HEK293 (cell line): ENCODE results near the gene TNFRSF11A.

Experiments used
- CTCF ChIA-PET: fragments of 350-600 bp; formaldehyde crosslinking; extraction: SDS; loops from one replicate; lab custom pipeline; 2021; ENCODE audit warnings: antibody characterized with exemption; lab: Yijun Ruan, JAX
- POLR2A ChIA-PET: fragments of 300-600 bp; formaldehyde crosslinking; extraction: SDS; loops from one replicate; lab custom pipeline; 2020; ENCODE audit warnings: antibody characterized with exemption, inconsistent platforms; lab: Yijun Ruan, JAX
- H3K27ac ChIP-seq: fragments of 200-500 bp; sonication (Bioruptor generic); 2 replicates; pipeline ENCODE4 v1.5.1; 2014; ENCODE audit warnings: low read depth, low read length, control low read depth, inconsistent platforms; ENCODE audit errors: extremely low read depth
- H3K36me3 ChIP-seq, 2 experiments: fragments of 200-500 bp in 1 of 2; sonication (Bioruptor generic) in 1 of 2; 1 replicate in 1 of 2; 2 replicates in 1 of 2; pipeline ENCODE4 v1.5.1; 2014 to 2017; ENCODE audit warnings: inconsistent platforms in 2 of 2, low read length in 2 of 2; ENCODE audit not compliant: control insufficient read depth in 2 of 2, insufficient read depth in 1 of 2
- H3K4me1 ChIP-seq: fragments of 200-500 bp; sonication (Bioruptor generic); 2 replicates; pipeline ENCODE4 v1.5.1; 2014; ENCODE audit warnings: mild to moderate bottlenecking, low read length, inconsistent platforms; ENCODE audit not compliant: control insufficient read depth, insufficient read depth
- H3K4me3 ChIP-seq: 2 replicates; pipeline ENCODE4 v1.5.1; 2011; ENCODE audit warnings: low read depth, mild to moderate bottlenecking, control low read depth, low read length, moderate library complexity
- H3K9me3 ChIP-seq: fragments of 200-500 bp; sonication (Bioruptor generic); 2 replicates; pipeline ENCODE4 v1.5.1; 2014; ENCODE audit warnings: low read depth, low read length, inconsistent platforms; ENCODE audit not compliant: control insufficient read depth, insufficient read depth
- FEZF1 ChIP-seq: fragments of 450-650 bp; formaldehyde crosslinking; IDR thresholded peaks from 2 replicates; pipeline ENCODE4 v1.5.1; 2016; ENCODE audit warnings: missing biosample characterization, missing genetic modification characterization
- HOXC10 ChIP-seq: sonication (generic); formaldehyde crosslinking; IDR thresholded peaks from 2 replicates; pipeline ENCODE4 v1.8.1; 2023; ENCODE audit warnings: mild to moderate bottlenecking, missing genetic modification reagents
- KLF1 ChIP-seq: fragments of 450-650 bp; formaldehyde crosslinking; IDR thresholded peaks from 2 replicates; pipeline ENCODE4 v1.5.1; 2016; ENCODE audit warnings: missing biosample characterization, missing genetic modification characterization
- KLF7 ChIP-seq: fragments of 450-650 bp; formaldehyde crosslinking; IDR thresholded peaks from 2 replicates; pipeline ENCODE4 v1.5.1; 2016; ENCODE audit warnings: missing biosample characterization, missing genetic modification characterization, borderline replicate concordance
- OSR2 ChIP-seq: fragments of 450-650 bp; formaldehyde crosslinking; IDR thresholded peaks from 2 replicates; pipeline ENCODE4 v1.5.1; 2016; ENCODE audit warnings: missing biosample characterization, missing genetic modification characterization
- PATZ1 ChIP-seq: fragments of 450-650 bp; formaldehyde crosslinking; IDR thresholded peaks from 2 replicates; pipeline ENCODE4 v1.5.1; 2016; ENCODE audit warnings: missing biosample characterization, missing genetic modification characterization
- PBX3 ChIP-seq: sonication (generic); formaldehyde crosslinking; IDR thresholded peaks from 2 replicates; pipeline ENCODE4 v1.8.1; 2022; ENCODE audit warnings: mild to moderate bottlenecking, moderate library complexity, missing genetic modification reagents
- TCF7L2 ChIP-seq: IDR thresholded peaks from 2 replicates; pipeline ENCODE4 v1.6.1; 2011; ENCODE audit warnings: low read depth, mild to moderate bottlenecking, inconsistent platforms, low read length, moderate library complexity, borderline replicate concordance
- ZNF10 ChIP-seq: fragments of 450-650 bp; formaldehyde crosslinking; IDR thresholded peaks from 2 replicates; pipeline ENCODE4 v1.5.1; 2017; ENCODE audit warnings: missing biosample characterization, missing genetic modification characterization
- ZNF121 ChIP-seq: fragments of 450-650 bp; formaldehyde crosslinking; IDR thresholded peaks from 2 replicates; pipeline ENCODE4 v1.5.1; 2016; ENCODE audit warnings: missing biosample characterization, missing genetic modification characterization
- ZNF133 ChIP-seq: fragments of 450-650 bp; formaldehyde crosslinking; IDR thresholded peaks from 2 replicates; pipeline ENCODE4 v1.5.1; 2016; ENCODE audit warnings: missing biosample characterization, missing genetic modification characterization
- ZNF18 ChIP-seq: fragments of 450-650 bp; formaldehyde crosslinking; IDR thresholded peaks from 2 replicates; pipeline ENCODE4 v1.5.1; 2016; ENCODE audit warnings: missing biosample characterization, missing genetic modification characterization
- ZNF514 ChIP-seq: fragments of 450-650 bp; formaldehyde crosslinking; IDR thresholded peaks from 2 replicates; pipeline ENCODE4 v1.5.1; 2016; ENCODE audit warnings: missing biosample characterization, missing genetic modification characterization
- ZNF558 ChIP-seq: fragments of 450-650 bp; formaldehyde crosslinking; IDR thresholded peaks from 2 replicates; pipeline ENCODE4 v1.5.1; 2016; ENCODE audit warnings: missing biosample characterization, missing genetic modification characterization
- ZNF658 ChIP-seq: fragments of 450-650 bp; formaldehyde crosslinking; IDR thresholded peaks from 2 replicates; pipeline ENCODE4; 2016; ENCODE audit warnings: missing biosample characterization, missing genetic modification characterization
- ZNF776 ChIP-seq: fragments of 450-650 bp; formaldehyde crosslinking; IDR thresholded peaks from 2 replicates; pipeline ENCODE4 v1.5.0; 2017; ENCODE audit warnings: missing biosample characterization, missing genetic modification characterization, borderline replicate concordance
- TF ChIP-seq, protein P1 (sequence below): fragments of 450-650 bp; formaldehyde crosslinking; IDR thresholded peaks from 2 replicates; pipeline ENCODE4 v1.5.1; 2017; ENCODE audit warnings: missing biosample characterization, missing genetic modification characterization

Gene TNFRSF11A

DNA sequence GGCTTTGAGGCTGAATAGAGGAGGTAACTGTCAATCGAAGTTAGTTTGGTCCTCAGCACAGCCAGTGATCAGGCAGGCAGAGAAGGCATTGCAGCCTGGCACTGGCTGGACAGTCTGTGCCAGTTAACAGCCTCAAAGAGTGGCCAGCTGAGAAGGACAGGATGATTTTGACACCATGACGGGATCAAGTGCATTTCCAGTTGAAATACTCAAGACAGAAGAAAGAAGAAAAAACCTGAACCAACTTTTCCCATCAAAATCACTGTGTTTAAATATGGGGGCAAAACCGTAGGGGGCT is 101.0 kb downstream of the TNFRSF11A start:
- no peaks in the 10 kb centered on the region for H3K36me3 ChIP-seq
- H3K4me1 ChIP-seq = 0 out of 2 replicates have a peak, but pooled peaks cover under 1% of the 10 kb centered on the region
- TF ChIP-seq KLF7 (tag by site-specific recombination) (no peak), PBX3 (CRISPR knock-in tag) (no peak)
- CTCF ChIA-PET = interaction anchor here (0.5 to 5.0 kb wide), 51 partner anchors 8 to 567 kb away, joined by 3 to 55 read pairs (median 5); partner anchors contain the start of genes TNFRSF11A and ZCCHC2
- H3K27ac ChIP-seq = no peak overlapping the region
- no peaks in the 10 kb centered on the region for H3K9me3 ChIP-seq
- POLR2A ChIA-PET = interaction anchor here (0.6 to 2.0 kb wide), 6 partner anchors 10 to 239 kb away, joined by 3 to 15 read pairs (median 4); partner anchors contain the start of genes PIGN, RELCH and ZCCHC2
- no peak overlapping the region for H3K4me3 ChIP-seq

GRCh38 chr18:62432176-62432575 is 107.1 kb downstream of the TNFRSF11A start:
- H3K4me3 ChIP-seq = no peak overlapping the region
- H3K9me3 ChIP-seq = no peaks in the 10 kb centered on the region
- no peaks in the 10 kb centered on the region for H3K36me3 ChIP-seq
- H3K4me1 ChIP-seq = peaks cover 5% of the 10 kb centered on the region
- no peak overlapping the region for H3K27ac ChIP-seq
- ChIA-PET CTCF (interaction anchor here (0.6 to 2.4 kb wide), 4 partner anchors 11 to 357 kb away, joined by 3 to 12 read pairs (median 4); no protein-coding TSS in a partner anchor), POLR2A (no interaction called here)
- TF ChIP-seq ZNF10 (tag by site-specific recombination) = no peak
- TF ChIP-seq KLF1 (tag by site-specific recombination) = no peak
- TF ChIP-seq ZNF658 (tag by site-specific recombination) = no peak
- TF ChIP-seq, all 188 proteins: peak for 0

- H3K4me3 ChIP-seq = no peak overlapping the region
- TF ChIP-seq TCF7L2 (no peak), ZNF18 (tag by site-specific recombination) (no peak), ZNF558 (tag by site-specific recombination) (no peak), OSR2 (tag by site-specific recombination) (no peak), ZNF121 (tag by site-specific recombination) (no peak), ZNF776 (no peak), HOXC10 (CRISPR knock-in tag) (no peak), ZNF514 (tag by site-specific recombination) (no peak)
- TF ChIP-seq, all 188 proteins: peak for 0
- CTCF ChIA-PET = interaction anchor here (0.8 to 1.7 kb wide), 2 partner anchors 14 to 150 kb away, joined by 3 to 5 read pairs; no protein-coding TSS in a partner anchor
- Histone ChIP-seq H3K4me1 (peaks cover 7% of the 10 kb centered on the region), H3K27ac (no peak overlapping the region), H3K9me3 (no peaks in the 10 kb centered on the region), H3K36me3 (no peaks in the 10 kb centered on the region)
- POLR2A ChIA-PET = interaction anchor here (1.0 kb wide), 1 partner anchor 88 kb away, joined by 4 read pairs; the partner anchor contains the start of gene ZCCHC2
Observed at GRCh38 chr18:62434798-62435197, 109.7 kb downstream of the TNFRSF11A start.

DNA sequence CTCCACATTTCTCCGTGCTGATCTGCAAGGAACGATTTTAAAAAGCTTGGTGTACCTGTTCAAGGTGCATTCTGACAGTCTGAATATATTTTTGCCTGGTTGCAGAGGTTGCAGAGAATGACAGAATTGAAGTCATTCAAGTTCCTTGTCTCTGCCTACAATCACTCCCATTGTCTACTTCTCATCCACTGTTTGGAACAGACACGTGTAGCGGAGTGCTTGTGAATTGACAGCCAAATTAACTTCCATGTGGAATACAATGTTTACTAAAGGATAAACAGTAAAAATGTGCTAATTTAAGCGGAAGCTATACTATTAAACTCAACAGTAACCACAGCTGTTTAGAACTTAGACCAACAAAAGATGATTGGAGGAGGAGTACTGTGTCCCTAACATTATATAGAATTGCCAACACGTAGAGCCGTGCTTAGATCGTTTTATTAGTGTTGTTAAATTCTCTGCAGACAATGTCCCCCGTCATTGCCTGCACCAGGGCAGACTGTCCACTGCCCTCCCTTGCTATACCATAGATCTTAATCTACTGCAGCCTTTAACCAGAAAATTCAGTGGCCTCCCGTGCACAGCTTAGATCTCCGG is 110.4 kb downstream of the TNFRSF11A start:
- peaks cover 7% of the 10 kb centered on the region for H3K4me1 ChIP-seq
- TF ChIP-seq PATZ1 (tag by site-specific recombination) (no peak), FEZF1 (tag by site-specific recombination) (0 out of 2 replicates have a peak, but pooled peaks have one; percentile 12), ZNF133 (tag by site-specific recombination) (peak; percentile 58; the same call in 1 of the 2 replicates)
- TF ChIP-seq, protein P1, sequence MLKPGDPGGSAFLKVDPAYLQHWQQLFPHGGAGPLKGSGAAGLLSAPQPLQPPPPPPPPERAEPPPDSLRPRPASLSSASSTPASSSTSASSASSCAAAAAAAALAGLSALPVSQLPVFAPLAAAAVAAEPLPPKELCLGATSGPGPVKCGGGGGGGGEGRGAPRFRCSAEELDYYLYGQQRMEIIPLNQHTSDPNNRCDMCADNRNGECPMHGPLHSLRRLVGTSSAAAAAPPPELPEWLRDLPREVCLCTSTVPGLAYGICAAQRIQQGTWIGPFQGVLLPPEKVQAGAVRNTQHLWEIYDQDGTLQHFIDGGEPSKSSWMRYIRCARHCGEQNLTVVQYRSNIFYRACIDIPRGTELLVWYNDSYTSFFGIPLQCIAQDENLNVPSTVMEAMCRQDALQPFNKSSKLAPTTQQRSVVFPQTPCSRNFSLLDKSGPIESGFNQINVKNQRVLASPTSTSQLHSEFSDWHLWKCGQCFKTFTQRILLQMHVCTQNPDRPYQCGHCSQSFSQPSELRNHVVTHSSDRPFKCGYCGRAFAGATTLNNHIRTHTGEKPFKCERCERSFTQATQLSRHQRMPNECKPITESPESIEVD = peak; percentile 43; the same call in 1 of the 2 replicates
- no peak overlapping the region for H3K27ac ChIP-seq
- CTCF ChIA-PET = interaction anchor here (0.7 to 1.7 kb wide), 4 partner anchors 10 to 547 kb away, joined by 3 to 5 read pairs (median 3); no protein-coding TSS in a partner anchor
- POLR2A ChIA-PET = interaction anchor here (1.0 to 1.5 kb wide), 2 partner anchors 10 to 87 kb away, joined by 4 read pairs; partner anchors contain the start of gene ZCCHC2
- no peaks in the 10 kb centered on the region for H3K36me3 ChIP-seq
- no peak overlapping the region for H3K4me3 ChIP-seq
- H3K9me3 ChIP-seq = no peaks in the 10 kb centered on the region
